ENCODE measurements around the gene VSX2.

VSX2 gene

DNA sequence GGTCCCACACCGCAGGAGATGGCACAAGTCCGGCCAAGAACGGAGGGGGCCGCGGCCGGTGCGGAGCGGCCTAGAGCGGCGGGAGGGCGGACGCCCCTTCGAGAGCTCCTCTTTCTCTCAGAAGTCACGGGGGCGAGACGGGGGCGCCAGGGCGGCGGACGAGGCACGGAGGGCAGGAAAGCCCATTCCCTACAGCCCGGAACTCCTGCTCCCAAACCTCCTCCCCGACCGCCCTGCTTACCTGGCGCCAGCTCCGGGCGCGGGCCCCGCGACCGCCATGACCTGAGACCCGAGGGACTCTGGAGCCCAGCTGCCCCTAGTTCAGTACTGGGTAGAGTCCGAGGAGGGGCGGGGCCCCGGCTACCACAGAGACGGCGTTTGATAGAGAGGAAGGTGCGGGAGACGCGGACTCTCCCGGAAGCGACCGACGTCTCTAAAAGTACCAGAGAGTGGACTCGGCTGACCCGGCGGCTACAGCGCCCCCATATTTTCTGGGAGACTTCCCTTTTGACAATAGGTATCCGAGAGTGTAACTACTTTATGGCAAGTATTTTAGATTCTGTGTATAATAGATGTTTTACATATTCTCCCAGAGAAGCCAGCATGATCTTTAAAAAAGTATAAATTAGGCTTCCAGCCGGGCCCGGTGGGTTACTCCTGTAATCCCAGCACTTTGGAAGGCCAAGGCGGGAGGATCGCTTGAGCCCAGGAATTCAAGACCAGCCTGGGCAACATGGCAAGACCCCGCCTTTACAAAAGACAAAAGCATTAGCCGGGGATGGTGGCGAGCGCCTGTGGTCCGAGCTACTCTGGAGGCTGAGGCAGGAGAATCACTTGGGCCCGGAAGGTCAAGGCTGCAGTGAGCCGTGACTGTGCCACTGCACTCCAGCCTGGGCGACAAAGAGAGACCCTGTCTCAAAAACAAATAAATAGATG, 63.7 kb downstream of the VSX2 start, which contains the start of gene ABCD4:
ABCD4 (minus strand) TSS at position 301 of the 936 bp plus-strand sequence; CDS start at position 279, 22 bp downstream.
- FAIRE-seq, result peak; percentile 85

DNA sequence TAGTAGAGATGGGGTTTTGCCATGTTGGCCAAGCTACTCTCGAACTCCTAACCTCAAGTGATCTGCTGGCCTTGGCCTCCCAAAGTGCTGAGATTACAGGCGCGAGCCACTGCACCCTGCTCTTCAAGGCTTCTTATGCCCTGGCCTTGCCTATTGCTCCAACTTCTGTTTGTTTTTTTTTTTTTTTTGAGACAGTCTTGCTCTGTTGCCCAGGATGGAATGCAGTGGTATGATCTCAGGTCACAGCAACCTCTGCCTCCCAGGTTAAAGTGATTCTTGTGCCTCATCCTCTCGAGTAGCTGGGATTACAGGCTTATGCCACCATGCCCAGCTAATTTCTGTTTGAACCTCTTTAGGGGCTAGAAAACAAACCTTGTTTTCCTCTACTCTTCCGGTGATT, 69.4 kb downstream of the VSX2 start:
- no peak for FAIRE-seq

DNA sequence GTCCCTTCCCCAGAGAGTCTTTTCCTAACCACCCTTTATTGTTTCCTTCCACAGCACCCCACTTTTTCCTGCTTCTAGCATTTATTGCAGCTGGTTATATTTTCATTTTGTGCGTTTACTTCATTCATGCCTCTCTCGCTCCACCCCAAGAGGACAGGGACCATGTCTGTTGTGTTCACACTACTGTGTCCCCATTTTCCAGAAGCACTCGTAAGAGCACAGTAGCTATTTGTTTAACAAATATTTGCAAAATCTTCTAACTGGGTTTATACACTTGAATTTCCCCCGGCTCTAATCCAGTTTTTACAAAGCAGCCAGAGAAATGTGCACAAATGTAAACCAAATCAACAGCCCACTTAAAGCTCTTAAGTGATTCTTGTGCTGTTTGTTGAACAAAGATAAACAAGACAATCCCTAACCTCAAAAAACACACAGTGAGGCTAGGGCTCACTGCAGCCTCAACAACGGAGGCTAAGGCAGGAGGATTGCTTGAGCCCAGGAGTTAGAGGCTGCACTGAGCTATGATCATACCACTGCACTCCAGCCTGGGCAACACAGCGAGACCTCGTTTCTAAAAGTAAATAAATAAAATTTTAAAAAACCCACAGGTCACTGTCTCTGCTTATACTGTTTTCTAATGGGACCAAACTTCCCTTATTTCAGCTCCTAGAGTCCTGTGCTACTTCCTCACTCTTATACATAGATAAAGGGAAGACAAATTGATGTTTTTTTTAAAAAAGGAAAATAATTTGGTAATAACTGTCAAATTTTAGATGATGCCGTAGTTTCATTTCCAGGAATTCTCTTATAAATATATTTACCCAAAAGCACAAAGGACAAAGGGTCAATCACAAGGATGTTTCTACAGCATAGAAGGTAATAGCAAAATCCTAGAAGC, 70.1 kb downstream of the VSX2 start:
- FAIRE-seq, result no peak

- FAIRE-seq, result no peak
Measured at GRCh38 chr14:74312161-74312560, 72.9 kb downstream of the VSX2 start.
